Measurements from ENCODE around the gene CRB1. TPM values are rescaled to one million over a fixed set of nuclear protein-coding genes. Genes with fewer than 3 reads are reported as not detected.

CRB1 gene
- total and polyA plus RNA-seq, 2 experiments from 2014 or later = 0.54 to 0.57 TPM

GRCh38 chr1:197451381-197451780 is 183.3 kb downstream of the CRB1 start:
- no peaks in the 10 kb centered on the region for H3K36me3 ChIP-seq
- no peaks in the 10 kb centered on the region for H3K27me3 ChIP-seq
- no peaks in the 10 kb centered on the region for H3K9me3 ChIP-seq (ENCODE audit: low read depth)
- DNase-seq (ENCODE audit: low read depth in 1 of 2, low spot score in 1 of 2) = peak in 1 of 2 donors; percentile 30
- H3K4me1 ChIP-seq (ENCODE audit: low read depth) = no peaks in the 10 kb centered on the region
- no peak overlapping the region for H3K4me3 ChIP-seq
- TF ChIP-seq CTCF (IDR thresholded peaks at IDR 0.05; ENCODE audit: low read depth, low read length) = no peak
- H3K27ac ChIP-seq = no peak overlapping the region

- H3K27me3 ChIP-seq = no peaks in the 10 kb centered on the region
- H3K36me3 ChIP-seq = no peaks in the 10 kb centered on the region
- no peaks in the 10 kb centered on the region for H3K4me1 ChIP-seq (ENCODE audit: low read depth)
These were observed 185.5 kb downstream of the CRB1 start for GRCh38 chr1:197453376-197454058.

GRCh38 chr1:197462539-197462938 is 194.5 kb downstream of the CRB1 start:
- H3K27me3 ChIP-seq = no peaks in the 10 kb centered on the region
- no peaks in the 10 kb centered on the region for H3K4me1 ChIP-seq (ENCODE audit: low read depth)
- H3K9me3 ChIP-seq (ENCODE audit: low read depth) = no peaks in the 10 kb centered on the region
- DNase-seq (ENCODE audit: low read depth in 1 of 2, low spot score in 1 of 2) = no peak
- no peak overlapping the region for H3K4me3 ChIP-seq
- no peaks in the 10 kb centered on the region for H3K36me3 ChIP-seq
- no peak overlapping the region for H3K27ac ChIP-seq
- TF ChIP-seq CTCF (IDR thresholded peaks at IDR 0.05; ENCODE audit: low read depth, low read length) = no peak

More at GRCh38 chr1:197453376-197454058, 185.5 kb downstream of the CRB1 start:
- no peak overlapping the region for H3K27ac ChIP-seq
- TF ChIP-seq CTCF (IDR thresholded peaks at IDR 0.05; ENCODE audit: low read depth, low read length) = no peak
- no peak overlapping the region for H3K4me3 ChIP-seq
- no peak for DNase-seq (ENCODE audit: low read depth in 1 of 2, low spot score in 1 of 2)
- H3K9me3 ChIP-seq (ENCODE audit: low read depth) = no peaks in the 10 kb centered on the region

- DNase-seq (ENCODE audit: low read depth in 1 of 2, low spot score in 1 of 2) = no peak
- no peak for TF ChIP-seq CTCF (IDR thresholded peaks at IDR 0.05; ENCODE audit: low read depth, low read length)
- no peaks in the 10 kb centered on the region for H3K9me3 ChIP-seq (ENCODE audit: low read depth)
- H3K27me3 ChIP-seq = no peaks in the 10 kb centered on the region
- H3K36me3 ChIP-seq = no peaks in the 10 kb centered on the region
- no peak overlapping the region for H3K4me3 ChIP-seq
- no peak overlapping the region for H3K27ac ChIP-seq
- no peaks in the 10 kb centered on the region for H3K4me1 ChIP-seq (ENCODE audit: low read depth)
These were observed 195.1 kb downstream of the CRB1 start for GRCh38 chr1:197463142-197463541.

GRCh38 chr1:197464044-197464443 is 196.0 kb downstream of the CRB1 start:
- Histone ChIP-seq H3K4me1 (ENCODE audit: low read depth) (no peaks in the 10 kb centered on the region), H3K27me3 (no peaks in the 10 kb centered on the region), H3K9me3 (ENCODE audit: low read depth) (no peaks in the 10 kb centered on the region), H3K27ac (no peak overlapping the region), H3K36me3 (no peaks in the 10 kb centered on the region), H3K4me3 (no peak overlapping the region)
- DNase-seq (ENCODE audit: low read depth in 1 of 2, low spot score in 1 of 2) = peak in 1 of 2 donors; percentile 99
- no peak for TF ChIP-seq CTCF (IDR thresholded peaks at IDR 0.05; ENCODE audit: low read depth, low read length)

All from cardiac muscle cell (in vitro differentiated cells and primary cell).